Stimulated activated CD4-positive, alpha-beta T cell treated with anti-CD3 and anti-CD28 coated beads, Interleukin-12 subunit alpha, Interleukin-12 subunit beta, amount 100 ng/mL, for 4 hours (primary cell): ENCODE measurements around the gene LRTM1.

ENCODE experiments used
- DNase-seq: peaks from one replicate; pipeline ENCODE4 v3.0.0-alpha.2; 2020

LRTM1 gene

GRCh38 chr3:54889731-54890130 is 38.1 kb downstream of the LRTM1 start:
- no peak for DNase-seq

GRCh38 chr3:54888873-54889272 is 39.0 kb downstream of the LRTM1 start:
- no peak for DNase-seq

- DNase-seq: no peak
These were observed 39.7 kb downstream of the LRTM1 start for GRCh38 chr3:54888162-54888561.

GRCh38 chr3:54882129-54882833 is 45.6 kb downstream of the LRTM1 start:
- no peak for DNase-seq

GRCh38 chr3:54878145-54878544 is 49.7 kb downstream of the LRTM1 start:
- DNase-seq: no peak

GRCh38 chr3:54877730-54878129 is 50.1 kb downstream of the LRTM1 start:
- no peak for DNase-seq

- no peak for DNase-seq
These were observed 51.2 kb downstream of the LRTM1 start for GRCh38 chr3:54876694-54877093.

- no peak for DNase-seq
These were observed 52.1 kb downstream of the LRTM1 start for GRCh38 chr3:54875596-54876268.

- DNase-seq: no peak
These were observed 52.9 kb downstream of the LRTM1 start for GRCh38 chr3:54874816-54875556.

GRCh38 chr3:54873059-54874010 is 54.5 kb downstream of the LRTM1 start:
- no peak for DNase-seq

- DNase-seq: no peak
These were observed 56.0 kb downstream of the LRTM1 start for GRCh38 chr3:54871867-54872266.

GRCh38 chr3:54870423-54870822 is 57.4 kb downstream of the LRTM1 start:
- DNase-seq: no peak
